Activated CD4-positive, alpha-beta T cell treated with anti-CD3 and anti-CD28 coated beads for 1 hour (primary cell): Measurements from ENCODE around the gene MZT2A.
"Not testable (repeated sequence)": the region's sequence is repeated elsewhere in the genome, so short reads cannot be mapped to it uniquely, and the experiment has no call there.

Experiments used
- DNase-seq: peaks from one replicate; pipeline ENCODE4 v3.0.0-alpha.2; 2020

MZT2A gene

GRCh38 chr2:131445896-131446295 lies 46.3 kb downstream of the MZT2A start:
- DNase-seq, result no peak

GRCh38 chr2:131445515-131445797 lies 46.7 kb downstream of the MZT2A start:
- DNase-seq, result not testable (repeated sequence)

- not testable (repeated sequence) for DNase-seq
Observed at GRCh38 chr2:131444736-131445514, 47.3 kb downstream of the MZT2A start.

DNA sequence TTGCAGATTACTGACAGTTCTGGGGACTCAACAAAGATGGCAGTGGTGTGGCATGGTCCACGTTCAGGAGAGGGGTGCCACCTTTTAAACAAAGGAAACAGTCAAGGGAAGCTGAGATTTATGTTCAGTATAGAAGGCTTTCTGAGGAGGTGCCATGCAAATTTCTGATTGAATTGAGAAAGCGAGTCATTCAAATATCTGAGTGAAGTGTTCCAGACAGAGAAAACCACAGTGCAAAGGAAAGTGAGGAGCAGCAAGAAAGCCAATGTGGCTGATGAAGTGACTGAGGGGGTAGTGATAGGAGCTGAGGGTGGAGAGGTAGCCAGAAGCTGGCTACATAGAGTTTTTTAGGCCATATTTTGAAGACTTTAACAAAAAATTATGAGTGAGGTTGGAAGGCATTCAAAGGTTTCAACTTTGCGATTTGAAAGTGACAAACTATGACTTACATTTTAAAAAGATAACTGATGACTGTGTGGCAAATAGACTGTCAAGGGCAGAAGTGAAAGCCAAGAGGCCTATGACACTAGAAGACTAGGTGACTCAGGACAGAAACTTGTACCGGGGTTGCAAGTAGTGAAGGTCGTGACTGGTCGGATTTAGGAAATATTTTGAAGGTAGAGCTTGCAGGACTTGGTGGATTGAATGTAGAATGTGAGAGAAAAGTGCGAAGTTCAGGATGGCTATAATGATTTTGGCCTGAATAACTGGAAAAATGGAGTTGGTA lies 51.3 kb downstream of the MZT2A start:
- DNase-seq, result not testable (repeated sequence)
